Occipital lobe (tissue), 2 donors: ENCODE results near the gene NXPH1. TPM values are rescaled to one million over a fixed set of nuclear protein-coding genes. Genes with fewer than 3 reads are reported as not detected.

Source experiments
- DNase-seq: peaks from one replicate; lab custom pipeline; 2025; lab: John Stamatoyannopoulos, UW
- total RNA-seq: library from RNA; depleted of rRNA; stranded (reverse); fragments of >200 nt; gene quantifications from one replicate; pipeline ENCODE4 v1.2.3, GENCODE V29; 2014

The NXPH1 gene
- total RNA-seq, 1 donor from 2014 or later: 47.4 TPM

DNA sequence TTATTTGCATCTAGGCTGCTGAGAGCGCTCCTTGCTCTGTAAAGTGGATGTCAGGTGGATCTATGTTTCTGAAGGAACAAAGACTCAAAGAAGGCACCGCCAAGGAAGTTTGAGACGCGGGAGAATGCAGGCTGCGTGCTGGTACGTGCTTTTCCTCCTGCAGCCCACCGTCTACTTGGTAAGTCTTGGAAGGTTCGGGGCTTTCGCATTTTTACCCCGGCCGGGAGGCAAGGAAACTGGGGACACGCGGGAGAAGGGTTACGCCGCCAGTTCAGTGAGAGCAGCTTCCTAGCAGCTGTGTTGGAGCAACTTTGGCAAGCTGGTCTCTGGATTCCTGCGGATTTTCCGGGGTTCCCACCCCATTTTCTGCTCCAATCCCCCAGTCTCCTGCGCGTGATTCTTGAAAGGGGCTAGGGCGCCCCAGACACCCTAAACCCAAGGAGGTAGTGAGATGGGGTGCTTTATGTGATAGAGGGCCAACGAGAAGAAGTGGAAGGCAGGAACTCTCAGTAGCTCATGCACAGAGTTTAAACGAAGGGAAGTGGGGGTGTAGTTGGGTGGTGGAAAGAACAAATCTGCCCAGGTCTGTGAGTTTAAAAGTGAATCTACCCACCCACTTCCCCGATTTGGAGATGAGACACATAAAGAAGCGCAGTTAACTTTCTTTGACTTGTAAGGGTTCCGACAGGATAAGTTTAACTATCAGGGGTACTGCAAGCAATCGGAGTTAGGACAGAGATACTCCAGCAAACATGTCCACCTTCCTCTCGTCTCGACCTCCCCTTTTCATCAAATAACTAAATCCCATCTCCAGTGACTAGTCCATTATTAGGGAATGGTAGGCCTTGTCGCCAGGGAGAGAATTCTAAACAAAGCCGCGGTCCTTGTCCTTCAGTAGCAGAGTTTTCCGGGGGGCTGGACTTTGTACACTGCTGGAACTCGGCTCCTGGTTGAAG lies 2.5 kb downstream of the NXPH1 start:
- no peak for DNase-seq

DNA sequence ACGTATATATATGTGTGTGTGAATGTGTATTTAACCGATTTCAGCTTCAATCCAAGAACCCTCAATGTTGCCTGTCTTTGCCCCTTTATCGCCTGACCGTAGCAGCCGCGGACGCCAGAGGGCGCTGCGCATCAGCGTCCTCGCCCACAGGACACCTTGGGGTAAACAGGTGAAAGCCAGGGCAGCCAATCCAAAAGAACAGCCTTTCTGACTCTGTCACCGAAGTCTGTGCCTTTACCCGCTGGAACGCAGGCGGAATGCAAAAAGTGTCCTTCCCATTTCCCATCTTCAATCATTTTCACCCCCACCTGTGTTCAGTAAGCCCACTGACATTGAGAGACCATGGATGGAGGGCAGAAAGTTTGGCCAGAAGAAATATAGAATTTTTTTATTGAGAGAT lies 3.6 kb downstream of the NXPH1 start:
- DNase-seq: no peak

DNA sequence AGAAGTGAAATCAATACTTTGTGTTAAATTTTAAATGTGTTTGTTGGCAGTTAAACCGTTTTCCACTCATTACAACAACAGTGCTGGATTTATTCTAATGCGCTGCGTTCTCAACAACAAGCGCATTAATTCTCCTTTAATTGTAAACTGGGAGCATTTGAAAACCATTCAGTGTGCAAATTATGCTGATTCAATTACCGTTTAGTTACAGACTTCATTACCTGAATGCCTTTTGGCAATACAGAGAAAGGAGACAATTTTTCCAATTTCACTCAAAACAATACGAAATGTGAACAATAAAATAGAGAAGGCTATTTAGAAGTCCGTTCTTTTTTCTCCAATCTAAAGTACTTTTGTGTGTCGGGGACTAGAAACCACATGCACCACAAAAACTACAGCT lies 4.2 kb downstream of the NXPH1 start:
- no peak for DNase-seq

DNA sequence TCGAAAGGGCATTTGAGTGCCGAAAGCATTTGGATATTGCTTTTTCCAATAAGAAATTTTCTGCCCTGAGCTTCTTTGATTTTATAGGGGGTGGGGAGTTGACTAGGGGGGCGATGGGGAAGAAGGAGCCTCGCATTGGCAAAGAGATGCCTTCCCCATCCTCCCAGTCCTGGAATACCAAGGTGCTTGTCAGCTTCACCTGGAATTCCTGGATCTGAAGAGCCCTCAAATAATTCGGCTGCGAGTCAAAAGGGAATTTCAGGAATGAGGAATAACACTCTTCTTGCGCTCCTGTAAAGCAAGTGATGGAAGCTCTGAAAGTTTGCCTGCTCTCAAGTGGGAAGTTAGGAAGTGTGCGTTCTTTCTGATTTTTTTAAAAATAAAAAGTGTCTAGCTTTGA lies 7.3 kb downstream of the NXPH1 start:
- no peak for DNase-seq

DNA sequence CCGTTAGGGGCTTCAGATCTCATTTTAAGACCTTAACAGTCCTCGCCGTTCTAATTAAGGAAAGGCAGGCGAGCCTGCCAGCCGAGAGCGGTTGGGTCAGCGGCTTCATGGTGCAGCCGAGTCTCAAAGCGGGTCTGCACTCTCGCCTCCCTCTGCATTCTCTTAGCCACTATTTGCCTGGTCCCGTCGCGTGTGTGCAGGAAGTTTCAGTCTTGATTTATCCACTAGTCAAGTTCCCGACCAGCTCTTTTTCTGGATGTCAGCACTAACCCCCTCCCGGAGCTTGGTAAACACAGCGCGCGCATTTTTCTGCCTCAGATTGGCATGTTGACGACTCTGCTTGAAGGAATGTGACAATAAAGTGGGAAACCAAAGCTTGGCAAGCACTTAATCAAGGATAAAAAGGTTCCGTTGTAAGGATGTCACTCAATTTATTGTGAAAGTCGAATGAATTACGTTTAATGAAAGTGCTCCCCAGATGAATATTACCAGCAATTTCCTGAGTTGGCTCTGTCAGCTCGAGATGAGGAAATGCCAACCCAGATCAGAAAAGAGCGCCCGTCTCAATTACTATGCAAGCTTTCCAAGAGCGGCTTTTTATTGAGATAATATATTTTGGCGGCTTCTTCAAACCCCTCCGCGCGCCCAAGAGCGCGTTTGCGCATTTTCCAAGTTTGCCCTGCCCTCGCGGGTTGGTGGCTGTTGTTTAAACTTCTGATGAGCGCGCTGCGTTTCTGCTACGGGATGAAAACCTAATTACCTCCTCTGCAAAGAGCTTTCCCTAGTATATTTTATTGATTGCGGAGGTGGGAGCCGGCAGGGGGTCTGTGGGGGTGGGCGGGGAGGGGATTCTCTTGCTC lies 7.9 kb downstream of the NXPH1 start:
- DNase-seq: no peak

DNA sequence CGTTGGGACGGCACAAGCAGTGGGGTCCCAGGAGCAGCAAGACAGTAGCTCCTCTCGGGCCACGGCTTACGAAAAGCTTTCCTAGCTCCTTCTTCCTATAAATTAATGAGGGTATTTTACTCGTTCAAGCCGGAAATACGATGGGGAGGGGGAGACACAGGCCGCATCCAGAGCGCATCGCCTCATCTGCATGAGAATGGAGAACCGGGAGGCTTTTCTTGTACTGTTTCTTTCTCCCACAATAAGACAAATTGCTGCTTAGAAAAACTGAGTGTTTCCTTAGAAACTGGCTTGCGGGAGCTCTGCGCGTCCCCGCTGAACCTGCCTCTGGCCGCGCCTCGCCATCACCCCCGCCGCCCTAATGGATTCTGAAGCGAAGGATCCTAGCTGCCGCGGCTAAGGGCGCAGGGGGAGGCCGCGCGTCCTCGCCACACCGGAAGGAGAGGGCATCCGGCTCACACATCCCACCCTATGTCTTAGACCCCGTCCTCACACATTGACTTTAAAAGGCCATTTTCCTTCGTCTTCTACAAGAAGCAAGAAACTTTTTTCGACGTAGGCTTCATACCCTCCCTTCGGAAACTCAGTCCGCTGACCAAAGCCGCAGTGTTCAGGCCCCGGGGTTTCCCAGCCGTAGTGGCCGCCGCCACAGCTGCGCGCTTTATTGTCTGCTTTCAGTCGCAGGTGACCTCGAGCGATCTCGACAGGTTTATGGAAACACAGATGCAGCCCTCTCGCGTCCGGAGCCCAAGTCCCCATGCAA lies 8.8 kb downstream of the NXPH1 start:
- no peak for DNase-seq

DNA sequence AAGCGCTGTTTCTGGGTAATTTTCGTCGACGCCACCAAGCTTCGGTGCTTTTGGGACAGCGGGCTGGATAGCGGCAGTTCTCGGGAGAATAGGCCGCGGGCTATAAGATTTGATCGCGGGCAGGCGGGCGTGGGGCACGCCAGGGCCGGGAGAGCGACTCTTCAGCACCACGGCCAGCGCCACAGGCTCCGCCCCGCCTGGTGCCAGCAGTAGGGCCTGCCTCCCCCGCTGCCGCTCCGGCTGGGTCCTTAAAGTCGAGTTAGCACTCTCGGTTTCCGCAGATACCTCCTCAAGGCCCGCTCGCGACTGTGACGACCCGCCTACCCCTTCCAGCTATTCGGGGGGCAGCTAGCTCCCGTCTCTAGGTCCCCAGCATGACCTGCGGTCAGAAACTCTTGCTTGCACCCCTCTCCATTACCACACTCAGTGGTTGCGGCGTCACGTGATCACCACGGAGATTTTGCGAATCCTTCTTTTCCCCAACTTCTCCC lies 9.4 kb downstream of the NXPH1 start:
- no peak for DNase-seq

DNA sequence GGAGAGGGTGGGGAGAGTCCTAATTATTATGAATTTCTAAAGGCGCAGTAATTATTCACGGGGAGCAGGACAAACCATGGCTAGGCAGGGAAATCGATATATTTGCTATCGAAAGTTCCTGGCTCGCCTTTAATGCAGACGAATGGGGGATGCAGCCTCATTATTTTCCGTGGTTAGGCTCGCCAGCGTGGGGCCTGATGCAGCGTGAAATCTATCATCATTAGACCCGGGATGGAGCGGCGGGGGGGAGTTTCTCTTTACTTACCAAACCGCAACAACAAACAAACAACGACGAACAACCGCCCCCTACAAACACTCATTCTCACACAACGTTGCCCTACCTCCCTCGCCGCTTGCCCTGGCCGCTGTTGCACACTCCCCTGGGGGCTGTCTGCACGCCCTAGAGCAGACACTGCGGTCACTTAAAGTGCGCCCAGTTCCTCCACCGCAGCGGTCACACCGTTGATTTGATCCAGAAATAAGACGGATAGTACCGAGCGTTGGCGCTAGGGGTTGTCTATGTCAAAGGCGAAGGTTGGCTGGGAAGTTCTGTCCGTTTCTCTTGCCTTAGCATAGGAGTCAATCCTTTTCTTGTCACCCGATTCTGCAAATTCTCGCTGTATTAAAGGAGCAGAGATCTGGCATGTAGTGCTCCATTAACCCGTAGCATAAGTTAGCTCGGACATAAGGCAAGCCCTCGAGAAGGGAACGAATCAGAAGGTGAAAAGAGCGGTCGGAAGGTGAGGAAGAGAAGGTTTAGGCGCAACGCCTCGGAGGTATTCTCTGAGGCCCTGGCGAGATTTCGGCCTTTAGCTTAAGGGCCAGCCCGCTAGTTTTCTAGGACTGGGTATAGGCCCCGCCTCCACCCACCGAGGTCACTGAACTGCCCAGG lies 10.4 kb downstream of the NXPH1 start:
- DNase-seq: no peak

DNA sequence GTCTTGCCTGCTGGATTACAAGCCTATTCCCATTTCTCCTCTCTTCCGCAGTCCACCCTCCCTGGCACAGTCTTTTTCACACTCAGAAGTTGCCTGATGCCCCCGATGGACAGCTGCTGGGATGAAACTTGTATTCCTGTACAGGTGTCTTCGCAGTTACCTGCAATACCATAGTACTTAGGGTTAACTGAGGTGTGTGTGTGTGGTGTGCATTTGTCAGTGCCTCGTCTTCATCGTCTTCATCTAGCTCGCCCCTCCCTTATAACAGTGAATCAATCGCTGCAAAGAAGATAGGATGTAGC lies 11.0 kb downstream of the NXPH1 start:
- no peak for DNase-seq

DNA sequence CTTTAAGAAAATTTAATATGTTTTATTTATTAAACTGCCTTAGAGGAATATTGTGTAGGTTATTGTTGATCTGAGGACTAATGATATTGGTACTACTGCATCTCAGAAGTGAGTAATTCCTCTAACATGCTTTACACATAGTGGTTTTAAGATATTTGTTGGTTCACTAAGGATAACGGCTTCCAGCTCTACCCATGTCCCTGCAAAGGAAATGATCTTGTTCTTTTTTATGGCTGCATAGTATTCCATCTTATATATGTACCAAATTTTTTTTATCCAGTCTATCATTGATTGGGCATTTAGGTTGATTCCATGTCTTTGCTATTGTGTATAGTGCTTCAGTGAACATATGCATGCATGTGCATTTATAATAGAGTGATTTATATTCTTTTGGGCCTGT lies 20.1 kb downstream of the NXPH1 start:
- no peak for DNase-seq

DNA sequence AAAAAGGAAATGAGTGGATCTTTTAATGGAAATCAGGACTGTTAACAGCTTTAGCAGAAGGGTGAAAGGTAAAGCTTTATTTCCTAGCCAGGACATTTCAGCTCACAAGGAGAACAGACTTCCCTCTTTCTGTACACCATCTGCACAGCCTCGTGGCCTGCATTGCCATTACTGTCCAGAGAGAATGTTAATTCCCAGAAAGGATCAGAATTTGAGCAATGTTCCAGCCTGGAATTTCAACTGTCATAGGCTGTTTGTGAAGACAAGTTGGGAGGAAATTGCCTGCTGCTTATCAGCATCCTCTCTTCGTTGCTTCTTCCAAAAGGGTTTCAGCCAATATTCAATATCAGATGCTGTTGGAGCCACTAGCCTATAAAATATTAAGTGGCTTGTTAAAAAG lies 22.0 kb downstream of the NXPH1 start:
- DNase-seq: no peak

DNA sequence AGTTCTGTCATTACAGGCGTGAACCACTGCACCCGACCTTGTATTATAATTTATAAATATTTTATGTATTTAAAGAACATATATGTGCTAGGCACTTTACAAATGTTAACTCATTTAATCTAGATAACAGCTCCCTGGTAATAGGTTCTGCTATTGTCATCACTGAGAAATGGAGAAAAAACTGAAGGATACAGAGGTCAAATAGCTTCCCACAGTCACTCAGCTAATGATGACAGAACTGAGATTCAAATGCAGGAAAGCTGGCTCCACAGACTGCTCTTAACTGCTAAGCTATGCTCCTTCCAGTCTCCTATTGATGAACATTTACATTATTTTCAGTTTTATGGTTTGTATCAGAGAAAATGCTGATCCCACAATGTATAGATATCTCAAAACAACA lies 28.9 kb downstream of the NXPH1 start:
- no peak for DNase-seq

DNA sequence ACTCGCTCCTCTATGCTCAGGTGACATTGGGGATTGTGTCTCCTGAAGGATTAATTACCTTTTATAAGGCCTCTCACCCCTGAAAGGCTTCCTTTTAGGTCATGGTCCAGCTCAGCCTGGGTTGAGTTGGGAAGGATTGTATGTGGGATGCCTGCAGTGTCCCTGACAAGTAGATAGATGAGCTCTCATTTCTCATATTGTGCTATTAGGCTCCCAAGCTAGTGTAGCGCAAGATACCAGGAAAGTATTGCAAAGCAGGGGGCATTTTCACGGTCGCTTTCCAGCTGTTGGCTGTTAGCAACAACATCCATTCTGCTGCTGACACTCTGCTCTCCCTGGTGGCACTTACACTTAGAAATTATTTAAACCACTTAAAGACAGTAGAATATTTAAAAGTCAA lies 31.9 kb downstream of the NXPH1 start:
- no peak for DNase-seq

DNA sequence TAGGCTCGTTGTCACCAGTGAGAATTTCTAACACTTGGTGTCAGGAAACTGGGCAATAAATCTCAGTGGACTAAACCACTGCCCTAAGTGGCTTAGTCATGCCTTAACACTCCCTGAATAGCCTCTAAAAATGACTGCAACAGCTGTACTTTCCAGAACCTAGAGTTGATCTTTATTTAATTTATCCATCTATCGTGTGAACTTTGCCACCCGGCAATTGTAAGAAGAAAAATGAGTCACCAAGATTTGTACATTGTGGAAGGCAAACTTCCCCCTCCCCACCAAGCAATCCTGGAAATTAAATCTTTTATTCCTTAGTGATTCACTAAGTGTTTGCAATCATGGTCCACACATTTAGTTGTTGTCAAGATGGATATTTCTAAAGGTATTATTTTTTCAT lies 47.1 kb downstream of the NXPH1 start:
- no peak for DNase-seq

DNA sequence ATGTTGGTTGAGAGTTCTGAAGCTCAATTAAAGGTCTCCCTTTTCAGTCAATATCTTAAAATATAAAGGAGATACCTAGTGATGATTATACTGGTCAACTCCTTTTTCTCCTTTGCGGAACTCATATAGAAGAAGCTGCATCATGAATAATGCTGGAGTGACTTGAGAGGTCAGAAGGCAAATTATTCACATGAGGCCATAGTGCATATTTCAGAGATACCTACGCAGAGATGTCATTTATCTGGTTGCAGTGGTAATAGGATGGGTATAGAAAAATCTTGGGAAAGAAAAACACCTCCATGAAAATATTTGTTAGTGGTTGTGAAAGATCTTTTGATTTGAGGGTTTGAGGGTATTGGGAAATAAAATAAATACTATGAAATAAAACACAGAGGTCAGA lies 47.7 kb downstream of the NXPH1 start:
- DNase-seq: no peak

DNA sequence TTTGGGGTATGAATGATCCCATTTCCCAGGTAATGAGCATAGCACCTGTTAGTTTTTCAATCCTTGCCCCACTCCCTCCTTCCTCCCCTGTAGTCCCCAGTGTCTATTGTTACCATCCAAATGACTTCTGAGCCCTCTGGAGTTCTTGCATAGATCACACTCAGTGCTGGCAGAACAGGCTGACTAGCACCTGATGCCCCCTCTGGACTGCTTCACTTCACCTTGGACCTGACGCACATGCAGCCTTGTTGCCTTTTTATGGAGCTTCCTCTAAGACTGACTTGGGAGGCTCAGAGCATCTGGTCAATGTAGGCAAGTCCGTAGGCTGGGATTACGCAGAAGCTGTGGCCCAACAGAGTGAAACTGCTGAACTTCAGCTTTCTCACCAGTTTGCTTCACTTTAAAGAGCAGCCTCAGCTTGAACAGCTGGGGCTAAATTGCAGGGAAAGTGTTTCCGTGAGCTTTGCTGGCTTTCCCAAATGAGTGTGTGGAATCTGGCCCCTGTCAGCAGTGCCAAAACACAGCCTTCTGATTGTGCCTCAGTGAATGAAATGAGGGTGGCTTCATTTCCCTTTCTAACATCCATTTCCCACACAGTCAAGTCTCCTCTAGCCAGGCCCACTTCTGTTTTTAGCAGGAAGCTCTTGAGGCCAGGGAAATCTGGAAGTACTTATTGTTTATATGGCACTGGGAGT lies 48.5 kb downstream of the NXPH1 start:
- DNase-seq: no peak

DNA sequence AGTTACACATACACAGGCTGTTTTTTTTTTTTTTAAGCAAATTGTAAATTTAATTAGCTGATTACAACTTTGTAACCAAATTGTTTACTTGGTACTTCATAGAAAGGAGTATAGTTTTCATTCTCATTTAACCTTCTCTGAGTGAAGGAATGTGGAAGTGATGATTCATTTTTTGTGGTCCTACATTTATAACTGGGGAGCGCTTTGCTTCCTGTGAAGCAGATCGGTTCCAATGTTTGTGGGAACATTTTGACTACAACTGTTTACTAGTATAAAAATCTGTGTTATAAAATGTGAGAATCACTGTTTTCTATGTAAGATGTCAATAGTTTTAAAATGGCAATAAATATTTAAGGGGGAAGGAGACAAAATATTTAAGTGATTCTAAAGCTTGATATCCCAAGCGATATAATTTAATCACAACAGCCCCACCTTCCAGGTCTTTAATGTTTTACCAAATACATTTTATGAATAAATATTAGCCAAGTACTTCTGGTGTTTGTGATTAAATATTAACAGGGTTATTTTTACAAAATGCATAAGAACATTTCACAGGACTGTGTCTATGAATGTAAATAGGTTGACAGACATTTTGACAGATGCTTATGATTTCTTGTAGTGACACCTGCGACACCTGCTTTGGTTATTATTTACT lies 57.1 kb downstream of the NXPH1 start:
- no peak for DNase-seq

DNA sequence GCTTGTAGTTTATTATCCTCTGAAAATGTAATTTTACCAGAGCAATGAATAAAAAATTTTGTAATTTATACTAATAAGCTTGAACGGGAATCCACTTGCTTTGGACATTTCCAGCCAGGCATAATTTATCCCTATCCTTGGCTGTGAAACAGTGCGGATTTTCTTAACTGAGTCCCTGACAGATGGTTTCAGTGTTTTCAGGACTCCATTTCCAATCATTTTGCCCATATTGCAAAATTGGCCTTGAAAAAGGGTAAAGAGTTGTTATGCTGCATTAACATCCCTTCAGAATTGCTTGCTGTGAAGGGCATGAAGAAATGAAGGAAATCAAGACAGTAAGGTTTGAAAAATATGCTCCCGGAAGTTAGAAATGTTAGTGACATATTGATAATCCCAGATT lies 57.7 kb downstream of the NXPH1 start:
- DNase-seq: no peak
